ENCODE measurements around the gene PRELID2. TPM values are rescaled to one million over a fixed set of nuclear protein-coding genes. Genes with fewer than 3 reads are reported as not detected.
"Not testable (repeated sequence)": the region's sequence is repeated elsewhere in the genome, so short reads cannot be mapped to it uniquely, and the experiment has no call there.

The PRELID2 gene
- polyA plus RNA-seq, 2 donors: 1.1 to 1.5 TPM

DNA sequence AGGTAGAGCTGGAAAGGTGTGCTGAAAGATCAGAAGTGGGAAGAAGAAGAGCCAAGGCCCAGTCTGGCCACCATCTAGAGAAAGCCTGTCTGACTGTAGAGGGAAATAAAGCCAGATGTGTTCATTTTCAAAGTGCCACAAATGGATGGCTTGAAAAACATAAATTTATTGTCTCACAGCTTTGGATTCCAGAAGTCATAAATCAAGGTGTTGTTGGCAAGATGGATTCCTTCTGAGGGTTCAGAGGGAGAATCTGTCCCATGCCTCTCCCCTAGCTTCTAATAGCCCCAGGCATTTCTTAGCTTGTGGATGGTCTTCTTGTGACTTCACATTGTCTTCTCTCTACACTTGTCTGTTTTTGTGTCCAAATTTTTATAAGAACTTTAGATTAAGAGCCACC, 6.2 kb upstream of the PRELID2 start:
- H3K9me3 ChIP-seq (ENCODE audit: control insufficient read depth in 2 of 2, insufficient read depth in 1 of 2, low read depth in 1 of 2, low read length in 1 of 2): no peaks in the 10 kb centered on the region
- H3K4me3 ChIP-seq (ENCODE audit: low read depth in 1 of 2, low read length in 2 of 2): no peak overlapping the region
- H3K4me1 ChIP-seq (ENCODE audit: control insufficient read depth in 2 of 2, insufficient read depth in 2 of 2, low read length in 1 of 2): no peaks in the 10 kb centered on the region
- no peaks in the 10 kb centered on the region for H3K27me3 ChIP-seq (ENCODE audit: control insufficient read depth in 1 of 2, insufficient read depth in 2 of 2, low read length in 2 of 2)
- H3K36me3 ChIP-seq (ENCODE audit: control insufficient read depth in 2 of 2, insufficient read depth in 2 of 2, low read length in 1 of 2): no peaks in the 10 kb centered on the region
- H3K27ac ChIP-seq (ENCODE audit: low read depth in 2 of 2, low read length in 1 of 2): no peak overlapping the region

DNA sequence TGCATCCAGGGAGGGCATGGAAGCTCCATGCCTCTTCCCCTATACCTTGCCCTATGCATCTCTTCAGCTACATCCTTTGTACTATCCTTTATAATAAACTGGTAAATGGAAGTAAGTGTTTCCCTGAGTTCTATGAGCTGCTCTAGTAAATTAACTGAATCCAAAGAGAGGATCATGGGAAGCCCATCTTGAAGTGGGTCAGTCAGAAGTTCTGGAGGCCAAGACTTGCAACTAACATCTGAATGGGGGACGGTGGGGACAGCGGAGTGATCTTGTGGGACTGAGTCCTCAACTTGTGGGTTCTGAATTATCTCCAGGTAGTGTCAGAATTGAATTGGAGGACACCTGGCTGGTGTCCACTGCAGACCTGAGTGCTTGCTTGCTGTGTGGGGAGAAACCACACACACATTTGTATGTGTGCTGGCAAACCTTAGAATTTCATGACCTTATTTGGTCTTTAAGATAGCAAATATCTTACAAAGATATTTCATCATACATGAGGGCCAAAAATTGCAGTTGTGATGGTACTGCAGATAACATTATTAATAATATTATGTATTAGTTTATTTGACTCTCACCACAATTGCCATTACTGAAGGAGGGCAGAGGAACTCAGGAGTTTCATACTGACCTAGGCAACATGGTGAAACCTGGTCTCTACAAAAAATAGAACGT, 5.5 kb upstream of the PRELID2 start:
- Histone ChIP-seq H3K27me3 (ENCODE audit: control insufficient read depth in 1 of 2, insufficient read depth in 2 of 2, low read length in 2 of 2) (no peaks in the 10 kb centered on the region), H3K4me1 (ENCODE audit: control insufficient read depth in 2 of 2, insufficient read depth in 2 of 2, low read length in 1 of 2) (no peaks in the 10 kb centered on the region), H3K9me3 (ENCODE audit: control insufficient read depth in 2 of 2, insufficient read depth in 1 of 2, low read depth in 1 of 2, low read length in 1 of 2) (no peaks in the 10 kb centered on the region), H3K36me3 (ENCODE audit: control insufficient read depth in 2 of 2, insufficient read depth in 2 of 2, low read length in 1 of 2) (no peaks in the 10 kb centered on the region), H3K27ac (ENCODE audit: low read depth in 2 of 2, low read length in 1 of 2) (no peak overlapping the region), H3K4me3 (ENCODE audit: low read depth in 1 of 2, low read length in 2 of 2) (no peak overlapping the region)
- 89 to 94% methylated on average over 3 of the region's 3 CpGs for WGBS, 2 donors

DNA sequence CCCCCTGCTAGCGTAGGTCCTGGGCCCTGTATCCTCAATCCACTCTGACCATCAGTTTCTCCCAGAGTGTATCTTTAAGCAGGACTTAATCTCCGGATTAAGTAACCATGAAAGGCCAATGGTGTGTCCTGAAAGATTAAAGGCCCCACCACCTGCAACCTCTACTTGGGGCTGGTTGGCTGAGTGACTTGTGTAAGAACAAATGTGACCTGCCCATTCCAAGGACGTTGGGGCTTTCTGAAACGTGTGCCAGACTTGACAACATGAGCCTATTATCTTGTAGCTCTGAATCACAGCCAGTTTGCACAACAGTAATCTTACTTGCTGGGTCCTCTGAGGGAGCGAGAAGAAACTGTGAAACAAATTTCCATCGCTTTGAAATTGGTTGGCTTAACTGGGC, 3.1 kb upstream of the PRELID2 start:
- 59 to 69% methylated on average over 6 of the region's 6 CpGs for WGBS, 2 donors
- H3K27ac ChIP-seq (ENCODE audit: low read depth in 2 of 2, low read length in 1 of 2): no peak overlapping the region
- H3K27me3 ChIP-seq (ENCODE audit: control insufficient read depth in 1 of 2, insufficient read depth in 2 of 2, low read length in 2 of 2): no peaks in the 10 kb centered on the region
- H3K4me1 ChIP-seq (ENCODE audit: control insufficient read depth in 2 of 2, insufficient read depth in 2 of 2, low read length in 1 of 2): no peaks in the 10 kb centered on the region
- H3K9me3 ChIP-seq (ENCODE audit: control insufficient read depth in 2 of 2, insufficient read depth in 1 of 2, low read depth in 1 of 2, low read length in 1 of 2): no peaks in the 10 kb centered on the region
- H3K4me3 ChIP-seq (ENCODE audit: low read depth in 1 of 2, low read length in 2 of 2): no peak overlapping the region
- H3K36me3 ChIP-seq (ENCODE audit: control insufficient read depth in 2 of 2, insufficient read depth in 2 of 2, low read length in 1 of 2): no peaks in the 10 kb centered on the region

DNA sequence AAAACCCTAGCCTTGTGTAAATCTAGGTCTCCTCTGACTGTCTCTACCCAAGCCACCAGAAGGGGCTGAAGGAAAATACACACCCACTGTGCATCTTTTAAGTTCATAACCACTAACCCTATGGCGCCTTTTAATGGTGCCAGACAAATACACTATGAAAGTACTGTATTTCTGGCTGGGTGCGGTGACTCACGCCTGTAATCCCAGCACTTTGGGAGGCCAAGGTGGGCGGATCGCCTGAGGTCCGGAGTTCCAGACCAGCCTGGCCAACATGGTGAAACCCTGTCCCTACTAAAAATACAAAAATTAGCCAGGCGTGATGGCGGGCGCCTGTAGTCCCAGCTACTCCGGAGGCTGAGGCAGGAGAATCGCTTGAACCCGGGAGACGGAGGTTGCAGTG, 1.1 kb upstream of the PRELID2 start:
- not testable (repeated sequence) for H3K27me3 ChIP-seq (ENCODE audit: control insufficient read depth in 1 of 2, insufficient read depth in 2 of 2, low read length in 2 of 2); H3K27ac ChIP-seq (ENCODE audit: low read depth in 2 of 2, low read length in 1 of 2); H3K4me1 ChIP-seq (ENCODE audit: control insufficient read depth in 2 of 2, insufficient read depth in 2 of 2, low read length in 1 of 2); H3K9me3 ChIP-seq (ENCODE audit: control insufficient read depth in 2 of 2, insufficient read depth in 1 of 2, low read depth in 1 of 2, low read length in 1 of 2); H3K36me3 ChIP-seq (ENCODE audit: control insufficient read depth in 2 of 2, insufficient read depth in 2 of 2, low read length in 1 of 2); H3K4me3 ChIP-seq (ENCODE audit: low read depth in 1 of 2, low read length in 2 of 2)
- 94% methylated on average over 13 of the region's 13 CpGs for WGBS, 2 donors

DNA sequence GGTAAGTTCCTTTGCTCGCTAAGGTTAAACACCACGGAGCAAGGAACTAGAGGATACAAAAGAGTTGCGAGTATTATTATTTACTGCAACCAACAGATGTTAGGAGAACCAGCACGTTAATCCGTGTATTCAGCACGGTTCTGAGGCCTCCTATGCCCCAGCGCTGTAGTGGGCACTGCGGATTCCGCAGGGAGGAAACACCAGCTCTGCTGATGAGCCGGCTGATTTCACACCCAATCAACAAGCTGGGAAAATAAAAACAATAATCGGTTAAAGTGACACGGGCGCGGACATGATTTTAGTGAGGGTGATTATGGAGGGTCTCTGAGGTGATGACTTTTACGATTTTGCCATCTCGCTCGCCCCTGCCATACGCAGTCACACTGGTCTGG, 702 bp upstream of the PRELID2 start:
- Histone ChIP-seq H3K36me3 (ENCODE audit: control insufficient read depth in 2 of 2, insufficient read depth in 2 of 2, low read length in 1 of 2) (no peaks in the 10 kb centered on the region), H3K4me1 (ENCODE audit: control insufficient read depth in 2 of 2, insufficient read depth in 2 of 2, low read length in 1 of 2) (no peaks in the 10 kb centered on the region), H3K27ac (ENCODE audit: low read depth in 2 of 2, low read length in 1 of 2) (peak overlapping the region in 1 of 2 donors; percentile 61), H3K27me3 (ENCODE audit: control insufficient read depth in 1 of 2, insufficient read depth in 2 of 2, low read length in 2 of 2) (no peaks in the 10 kb centered on the region), H3K4me3 (ENCODE audit: low read depth in 1 of 2, low read length in 2 of 2) (peak overlapping the region; percentile 59 to 69), H3K9me3 (ENCODE audit: control insufficient read depth in 2 of 2, insufficient read depth in 1 of 2, low read depth in 1 of 2, low read length in 1 of 2) (no peaks in the 10 kb centered on the region)
- WGBS, 2 donors: 44 to 53% methylated on average over 18 of the region's 18 CpGs

DNA sequence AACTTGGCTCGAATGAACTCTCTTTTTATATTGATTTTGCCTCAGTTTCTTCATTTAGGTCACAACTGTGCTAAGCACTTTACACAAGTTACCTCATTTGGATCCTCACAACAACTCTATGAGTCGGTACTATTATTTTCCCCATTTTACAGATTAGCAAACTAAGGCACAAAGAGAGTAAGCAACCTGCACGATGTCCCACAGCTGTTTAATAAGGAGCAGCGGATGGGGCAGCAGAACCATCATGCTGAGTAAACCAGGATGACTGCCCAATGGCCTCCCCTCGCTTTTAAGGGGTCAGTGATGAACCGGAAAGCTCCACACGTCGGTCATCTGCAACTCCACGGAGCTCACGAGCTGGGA, 607 bp downstream of the PRELID2 start:
- H3K27me3 ChIP-seq (ENCODE audit: control insufficient read depth in 1 of 2, insufficient read depth in 2 of 2, low read length in 2 of 2): no peaks in the 10 kb centered on the region
- no peaks in the 10 kb centered on the region for H3K36me3 ChIP-seq (ENCODE audit: control insufficient read depth in 2 of 2, insufficient read depth in 2 of 2, low read length in 1 of 2)
- no peaks in the 10 kb centered on the region for H3K4me1 ChIP-seq (ENCODE audit: control insufficient read depth in 2 of 2, insufficient read depth in 2 of 2, low read length in 1 of 2)
- 17 to 18% methylated on average over 10 of the region's 10 CpGs for WGBS, 2 donors
- H3K9me3 ChIP-seq (ENCODE audit: control insufficient read depth in 2 of 2, insufficient read depth in 1 of 2, low read depth in 1 of 2, low read length in 1 of 2): no peaks in the 10 kb centered on the region
- no peak overlapping the region for H3K27ac ChIP-seq (ENCODE audit: low read depth in 2 of 2, low read length in 1 of 2)
- peak overlapping the region; percentile 59 to 69 for H3K4me3 ChIP-seq (ENCODE audit: low read depth in 1 of 2, low read length in 2 of 2)

DNA sequence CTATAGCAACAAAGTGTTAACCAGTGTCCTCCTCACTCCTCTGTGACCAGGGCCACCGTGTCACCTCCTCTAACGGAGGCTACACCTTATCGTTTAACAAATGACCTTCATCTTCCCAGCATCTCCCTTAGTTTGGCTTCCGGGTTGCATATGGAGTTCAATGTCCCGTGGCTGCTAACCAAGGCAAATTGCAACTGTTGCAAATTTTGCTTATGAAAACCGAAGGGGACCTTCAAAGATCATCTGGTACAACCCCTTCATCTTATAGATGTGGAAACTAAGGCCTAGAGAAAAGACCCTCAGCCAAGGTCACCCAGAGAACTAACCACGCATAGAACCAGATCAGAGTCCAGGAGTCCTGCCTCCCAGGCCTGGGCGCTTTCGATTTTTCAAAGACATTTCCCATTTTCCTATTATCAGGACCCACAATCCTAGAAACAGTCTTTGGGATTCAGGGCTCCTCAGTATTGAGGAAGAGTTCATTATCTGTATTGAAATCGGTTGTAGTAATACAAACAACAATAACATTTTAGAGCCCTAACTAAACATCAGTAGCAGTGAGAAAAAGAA, 1.4 kb downstream of the PRELID2 start:
- Histone ChIP-seq H3K9me3 (ENCODE audit: control insufficient read depth in 2 of 2, insufficient read depth in 1 of 2, low read depth in 1 of 2, low read length in 1 of 2) (no peaks in the 10 kb centered on the region), H3K4me3 (ENCODE audit: low read depth in 1 of 2, low read length in 2 of 2) (no peak overlapping the region), H3K4me1 (ENCODE audit: control insufficient read depth in 2 of 2, insufficient read depth in 2 of 2, low read length in 1 of 2) (no peaks in the 10 kb centered on the region), H3K27ac (ENCODE audit: low read depth in 2 of 2, low read length in 1 of 2) (no peak overlapping the region), H3K36me3 (ENCODE audit: control insufficient read depth in 2 of 2, insufficient read depth in 2 of 2, low read length in 1 of 2) (no peaks in the 10 kb centered on the region), H3K27me3 (ENCODE audit: control insufficient read depth in 1 of 2, insufficient read depth in 2 of 2, low read length in 2 of 2) (no peaks in the 10 kb centered on the region)
- 63 to 78% methylated on average over 10 of the region's 10 CpGs for WGBS, 2 donors

DNA sequence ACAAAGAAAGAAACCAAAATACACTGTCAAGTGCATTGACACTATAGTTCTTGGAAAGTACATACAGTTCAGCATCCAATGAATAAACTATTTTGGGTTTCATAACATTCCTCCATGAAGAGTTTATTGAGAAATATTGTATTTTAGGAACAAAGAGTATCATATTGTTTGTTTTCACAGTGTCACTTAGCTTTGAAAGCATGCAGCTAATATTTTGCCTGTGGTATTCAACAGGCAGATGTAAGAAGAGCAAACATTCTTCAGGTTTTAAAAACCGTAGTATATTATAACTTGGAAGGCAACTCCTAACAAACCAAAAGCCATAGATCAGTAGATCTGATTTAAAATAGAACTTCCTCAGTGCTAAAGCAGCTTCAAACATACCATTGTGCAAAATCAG, 4.5 kb downstream of the PRELID2 start:
- Histone ChIP-seq H3K27ac (ENCODE audit: low read depth in 2 of 2, low read length in 1 of 2) (no peak overlapping the region), H3K36me3 (ENCODE audit: control insufficient read depth in 2 of 2, insufficient read depth in 2 of 2, low read length in 1 of 2) (no peaks in the 10 kb centered on the region), H3K4me1 (ENCODE audit: control insufficient read depth in 2 of 2, insufficient read depth in 2 of 2, low read length in 1 of 2) (no peaks in the 10 kb centered on the region), H3K9me3 (ENCODE audit: control insufficient read depth in 2 of 2, insufficient read depth in 1 of 2, low read depth in 1 of 2, low read length in 1 of 2) (no peaks in the 10 kb centered on the region), H3K27me3 (ENCODE audit: control insufficient read depth in 1 of 2, insufficient read depth in 2 of 2, low read length in 2 of 2) (no peaks in the 10 kb centered on the region), H3K4me3 (ENCODE audit: low read depth in 1 of 2, low read length in 2 of 2) (no peak overlapping the region)
- WGBS, 2 donors: 13 to 15% methylated on average over 1 of the region's 1 CpG

DNA sequence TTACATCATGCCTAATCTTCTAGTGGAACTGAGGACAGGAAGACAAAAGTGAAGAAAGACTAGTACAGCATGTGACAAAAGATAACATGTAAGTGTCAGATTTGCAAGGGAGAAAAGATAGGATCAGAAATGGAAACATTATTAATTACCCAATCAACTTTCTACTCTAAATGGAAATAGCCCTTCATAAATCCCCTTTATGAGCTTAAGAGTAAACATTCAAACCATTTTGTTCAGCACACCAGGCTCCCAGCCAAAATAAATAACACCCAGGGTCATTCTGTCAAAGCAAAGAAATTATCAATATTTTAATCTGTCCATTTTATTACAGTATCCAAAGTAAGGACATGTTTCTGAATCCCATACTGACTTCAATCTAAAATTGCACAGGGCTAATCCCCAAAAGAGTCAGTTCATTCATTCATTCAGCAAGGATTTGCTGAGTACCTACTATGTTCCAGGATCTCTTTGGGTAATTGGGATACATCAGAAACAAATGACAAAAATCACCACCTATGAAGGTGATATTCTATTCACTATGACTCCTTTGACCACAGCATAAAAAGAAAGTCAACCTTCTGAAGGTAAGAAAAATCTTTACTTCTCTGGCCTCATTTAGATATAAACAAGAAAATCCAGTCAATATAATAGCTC, 5.3 kb downstream of the PRELID2 start:
- no peaks in the 10 kb centered on the region for H3K4me1 ChIP-seq (ENCODE audit: control insufficient read depth in 2 of 2, insufficient read depth in 2 of 2, low read length in 1 of 2)
- H3K27me3 ChIP-seq (ENCODE audit: control insufficient read depth in 1 of 2, insufficient read depth in 2 of 2, low read length in 2 of 2): no peaks in the 10 kb centered on the region
- no peak overlapping the region for H3K27ac ChIP-seq (ENCODE audit: low read depth in 2 of 2, low read length in 1 of 2)
- H3K9me3 ChIP-seq (ENCODE audit: control insufficient read depth in 2 of 2, insufficient read depth in 1 of 2, low read depth in 1 of 2, low read length in 1 of 2): no peaks in the 10 kb centered on the region
- H3K4me3 ChIP-seq (ENCODE audit: low read depth in 1 of 2, low read length in 2 of 2): no peak overlapping the region
- H3K36me3 ChIP-seq (ENCODE audit: control insufficient read depth in 2 of 2, insufficient read depth in 2 of 2, low read length in 1 of 2): no peaks in the 10 kb centered on the region

All from esophagus (tissue), 2 donors.